GM21423 (cell line): Measurements from ENCODE around the gene MMP27.
"Not testable (repeated sequence)": the region's sequence is repeated elsewhere in the genome, so short reads cannot be mapped to it uniquely, and the experiment has no call there.

Experiments used
- ATAC-seq: cut with Tn5 transposase; IDR thresholded peaks from one replicate; pipeline ENCODE4 v1.9.1; 2021; ENCODE audit warnings: mild to moderate bottlenecking, moderate library complexity; ENCODE audit not compliant: unreplicated experiment

The MMP27 gene

GRCh38 chr11:102705626-102706025 lies at the start of gene MMP27:
Gene MMP27 (minus strand): TSS chr11:102705769. CDS start chr11:102705714, 55 bp downstream.
- no peak for ATAC-seq

GRCh38 chr11:102753267-102753666 lies 47.7 kb upstream of the MMP27 start:
- no peak for ATAC-seq

GRCh38 chr11:102751673-102752072 lies 46.1 kb upstream of the MMP27 start:
- ATAC-seq, result no peak

GRCh38 chr11:102749101-102749722 lies 43.6 kb upstream of the MMP27 start:
- no peak for ATAC-seq

GRCh38 chr11:102746746-102747578 lies 41.4 kb upstream of the MMP27 start:
- ATAC-seq, result not testable (repeated sequence)

GRCh38 chr11:102734650-102735049 lies 29.1 kb upstream of the MMP27 start:
- no peak for ATAC-seq

- ATAC-seq, result peak; percentile 82
Observed at GRCh38 chr11:102733232-102733875, 27.8 kb upstream of the MMP27 start.

- not testable (repeated sequence) for ATAC-seq
Observed at GRCh38 chr11:102730944-102731343, 25.4 kb upstream of the MMP27 start.

GRCh38 chr11:102729849-102730815 lies 24.6 kb upstream of the MMP27 start:
- no peak for ATAC-seq

GRCh38 chr11:102727890-102728289 lies 22.3 kb upstream of the MMP27 start:
- ATAC-seq, result no peak

- no peak for ATAC-seq
Observed at GRCh38 chr11:102724904-102725500, 19.4 kb upstream of the MMP27 start, which contains the start of gene MMP8. Gene MMP8 (minus strand): TSS chr11:102724954. CDS start chr11:102724855, 99 bp downstream.

GRCh38 chr11:102722821-102723220 lies 17.3 kb upstream of the MMP27 start:
- ATAC-seq, result no peak

GRCh38 chr11:102719620-102720277 lies 14.2 kb upstream of the MMP27 start:
- ATAC-seq, result no peak

GRCh38 chr11:102717280-102717679 lies 11.7 kb upstream of the MMP27 start:
- ATAC-seq, result no peak

- ATAC-seq, result peak; percentile 80
Observed at GRCh38 chr11:102716527-102716926, 11.0 kb upstream of the MMP27 start.

- ATAC-seq, result no peak
Observed at GRCh38 chr11:102712137-102712536, 6.6 kb upstream of the MMP27 start.

GRCh38 chr11:102709201-102709945 lies 3.8 kb upstream of the MMP27 start:
- no peak for ATAC-seq

- no peak for ATAC-seq
Observed at GRCh38 chr11:102708654-102709053, 3.1 kb upstream of the MMP27 start.

- no peak for ATAC-seq
Observed at GRCh38 chr11:102704841-102705240, 728 bp downstream of the MMP27 start.
